ENCODE measurements around the gene AAK1.

Gene AAK1

DNA sequence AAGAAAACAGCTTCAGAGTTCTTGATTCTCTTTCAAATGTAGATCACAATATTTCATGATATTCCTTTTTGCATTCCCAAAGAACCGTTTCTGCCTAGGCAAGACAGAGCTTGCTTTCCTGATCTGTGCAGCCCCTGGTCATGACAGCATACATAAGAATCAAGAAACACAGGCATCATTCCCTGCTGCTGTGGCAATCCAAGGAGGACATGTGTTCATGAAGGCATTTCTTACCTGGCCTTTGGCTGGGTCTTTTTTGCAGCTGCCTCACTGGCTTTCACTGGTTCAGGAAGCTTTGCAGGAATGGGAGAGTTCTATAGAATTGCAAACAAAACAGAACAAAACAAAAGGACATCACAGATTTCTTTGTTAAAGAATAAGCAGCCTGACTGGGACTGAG lies 118.7 kb downstream of the AAK1 start:
- no peak for DNase-seq

DNA sequence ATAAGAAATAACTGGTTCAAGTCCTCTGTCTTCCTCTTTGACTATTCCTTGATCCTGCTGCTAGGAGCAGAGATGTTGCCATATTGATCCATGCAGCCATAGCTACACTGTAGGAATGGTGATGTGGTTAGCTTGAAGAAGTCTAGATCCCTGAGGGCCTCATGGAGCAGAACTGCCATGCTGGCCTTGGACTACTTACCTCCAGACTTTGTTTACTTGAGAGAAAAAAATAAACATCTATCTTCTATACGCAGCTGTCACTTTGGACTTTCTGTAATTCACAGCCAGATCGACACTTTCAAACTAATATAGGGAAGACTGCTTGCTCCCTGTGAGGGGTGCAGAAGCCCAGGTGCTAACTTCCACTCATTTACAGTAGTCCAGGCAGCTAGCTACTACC lies 121.8 kb downstream of the AAK1 start:
- no peak for DNase-seq

DNA sequence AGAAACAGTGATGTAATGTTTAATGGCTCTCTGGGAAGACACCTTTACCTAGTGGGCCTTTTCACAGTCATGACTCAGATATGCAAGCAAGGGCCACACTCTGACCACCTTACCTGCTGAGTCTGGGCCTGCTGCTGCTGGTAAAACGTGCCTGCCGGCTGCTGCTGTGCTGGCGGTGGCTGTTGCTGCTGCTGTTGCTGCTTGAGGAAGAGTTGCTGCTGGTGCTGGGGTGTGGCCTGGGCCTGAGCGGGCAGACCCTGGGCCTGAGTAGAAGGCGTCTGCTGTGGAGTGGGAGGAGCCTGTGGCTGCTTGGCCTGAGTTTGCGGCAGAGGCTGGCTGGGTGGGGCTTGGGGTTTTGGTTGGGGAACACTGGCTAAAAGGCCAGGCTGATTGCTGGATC lies 124.7 kb downstream of the AAK1 start:
- no peak for DNase-seq

DNA sequence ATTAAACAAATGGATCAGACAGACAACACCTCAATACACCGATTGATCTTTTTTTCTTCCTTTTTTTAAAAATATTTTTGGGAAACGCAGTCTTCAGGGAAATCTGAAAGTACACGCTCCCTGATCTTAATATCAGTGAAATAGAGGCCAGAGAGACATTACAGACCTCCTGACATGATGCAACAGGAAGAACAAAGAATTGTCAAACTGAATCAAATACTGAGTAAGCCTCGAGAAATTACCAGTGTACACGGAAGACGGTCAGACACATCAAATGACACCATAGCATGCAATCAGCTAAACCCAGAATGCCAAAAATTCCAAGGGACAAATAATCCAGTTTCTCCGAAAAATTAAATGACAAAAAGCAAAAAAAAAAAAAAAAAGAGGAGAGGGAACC lies 126.1 kb downstream of the AAK1 start:
- peak; percentile 22 for DNase-seq

DNA sequence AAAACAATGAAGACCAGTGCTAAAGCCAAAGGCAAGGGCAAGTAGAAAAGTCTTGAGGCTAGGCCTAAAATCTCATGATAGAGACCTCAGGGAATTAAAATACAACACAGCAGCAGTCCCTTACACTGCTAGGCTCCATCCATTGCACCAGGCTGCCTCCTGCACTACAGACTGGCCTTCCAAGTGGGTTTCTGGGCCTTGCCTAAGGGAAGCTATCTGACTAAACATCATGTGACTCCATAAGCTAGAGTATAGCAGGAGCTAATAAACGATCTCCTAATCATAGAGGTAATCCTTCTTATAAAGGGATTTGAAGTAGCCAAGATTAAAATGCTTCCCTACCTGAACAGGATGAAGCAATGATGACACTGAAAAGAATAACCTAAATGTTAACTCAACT lies 128.7 kb downstream of the AAK1 start:
- no peak for DNase-seq

DNA sequence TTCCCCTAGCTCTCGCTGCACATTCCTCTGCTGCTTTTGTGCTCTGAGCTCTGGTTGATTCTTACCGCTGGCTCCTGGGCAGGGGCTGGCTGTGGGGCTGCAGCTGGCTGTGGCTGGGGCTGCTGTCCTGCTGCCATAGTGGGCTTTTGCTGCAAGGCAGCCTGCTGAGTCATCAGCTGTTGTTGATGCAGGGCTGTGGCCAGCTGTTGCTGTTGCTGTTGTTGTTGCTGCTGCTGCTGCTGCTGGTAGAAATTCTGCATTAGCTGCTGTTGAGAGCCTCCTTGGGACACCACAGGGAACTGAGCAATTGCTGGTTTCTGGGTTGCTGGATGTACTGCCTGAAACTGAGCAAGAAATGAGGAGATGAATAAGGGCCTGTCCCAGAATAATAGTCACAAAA lies 129.1 kb downstream of the AAK1 start:
- DNase-seq, result peak; percentile 51

DNA sequence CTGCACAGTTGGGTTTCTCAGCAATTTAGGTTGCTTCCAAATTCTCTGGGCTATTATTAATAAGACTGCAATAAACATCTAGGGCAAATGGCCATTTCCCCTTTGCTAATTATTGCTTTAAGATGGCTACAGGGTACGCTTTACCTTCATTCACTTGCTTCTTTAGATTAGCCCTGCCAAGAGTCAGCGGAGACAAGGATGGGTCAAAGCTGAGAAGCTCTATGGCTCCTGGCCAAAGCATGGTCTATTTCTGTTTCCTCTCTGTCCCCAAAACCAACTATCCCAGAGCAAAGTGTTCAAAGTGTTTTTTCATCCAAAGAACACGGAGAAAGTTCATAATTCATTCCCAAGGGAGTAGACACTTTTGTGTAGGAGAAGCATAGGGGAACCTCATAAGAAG lies 131.1 kb downstream of the AAK1 start:
- DNase-seq, result no peak

DNA sequence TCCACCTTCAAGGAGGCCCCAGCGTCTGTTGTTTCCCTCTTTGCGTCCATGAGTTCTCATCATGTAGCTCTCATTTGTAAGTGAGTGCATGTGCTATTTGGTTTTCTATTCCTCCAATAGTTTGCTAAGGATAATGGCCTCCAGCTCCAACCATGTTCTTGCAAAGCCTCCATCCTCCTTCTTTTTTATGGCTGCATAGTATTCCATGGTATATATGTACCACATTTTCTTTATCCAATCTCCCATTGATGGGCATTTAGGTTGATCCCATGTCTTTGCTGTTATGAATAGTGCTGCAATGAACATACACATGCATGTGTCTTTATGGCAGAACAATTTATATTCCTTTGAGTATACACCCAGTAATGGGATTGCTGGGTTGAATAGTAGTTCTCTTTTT lies 133.3 kb downstream of the AAK1 start:
- no peak for DNase-seq

DNA sequence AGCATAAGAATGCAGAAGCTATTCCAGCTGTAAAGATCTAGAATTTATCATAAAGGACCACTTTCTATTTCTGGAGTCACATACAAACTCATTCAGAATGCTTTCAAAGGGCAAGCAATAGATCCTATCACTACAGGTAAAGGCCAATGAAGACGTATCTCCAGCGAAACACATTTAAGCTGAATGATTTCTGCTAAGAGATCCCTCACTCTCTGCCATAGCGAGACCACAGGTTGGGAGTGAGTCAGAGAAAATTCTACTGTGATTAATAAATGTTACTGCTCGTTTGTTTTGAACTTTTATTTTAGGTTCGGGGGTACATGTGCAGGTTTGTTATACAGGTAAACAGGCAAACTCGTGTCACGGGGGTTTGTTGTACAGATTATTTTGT lies 133.8 kb downstream of the AAK1 start:
- DNase-seq, result no peak

DNA sequence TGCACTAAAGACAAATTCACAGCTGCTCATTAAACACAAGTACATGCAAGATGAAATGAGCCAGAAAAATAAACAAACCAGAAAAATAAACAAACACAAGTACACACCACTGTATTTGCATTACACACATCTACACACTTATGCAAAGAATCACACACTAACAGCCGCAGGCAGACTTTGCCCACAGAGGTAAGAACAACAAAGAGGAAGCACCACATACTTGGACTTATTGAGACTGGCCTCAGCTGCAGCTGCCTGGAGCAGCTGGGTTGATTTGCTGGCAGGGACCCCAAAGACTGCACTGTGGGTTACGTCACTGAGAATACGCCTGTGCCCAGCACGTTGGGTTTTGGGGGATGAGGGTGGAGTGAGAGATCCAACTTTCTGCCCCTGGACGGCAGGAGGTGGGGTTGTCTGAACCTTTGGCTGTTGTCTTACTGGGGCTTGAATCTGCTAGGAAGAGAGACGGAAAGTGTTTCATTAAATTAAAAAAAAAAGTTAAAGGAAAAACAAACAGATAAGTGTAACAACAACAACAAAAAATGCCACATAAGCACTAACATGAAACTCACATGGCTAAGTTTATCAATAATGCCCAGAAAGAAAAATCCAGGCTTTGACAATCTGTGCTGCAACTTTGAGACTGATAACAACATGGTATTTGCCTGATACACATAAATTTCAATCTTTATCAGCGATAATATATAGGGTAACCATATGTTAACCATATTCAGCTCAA lies 134.4 kb downstream of the AAK1 start:
- no peak for DNase-seq

DNA sequence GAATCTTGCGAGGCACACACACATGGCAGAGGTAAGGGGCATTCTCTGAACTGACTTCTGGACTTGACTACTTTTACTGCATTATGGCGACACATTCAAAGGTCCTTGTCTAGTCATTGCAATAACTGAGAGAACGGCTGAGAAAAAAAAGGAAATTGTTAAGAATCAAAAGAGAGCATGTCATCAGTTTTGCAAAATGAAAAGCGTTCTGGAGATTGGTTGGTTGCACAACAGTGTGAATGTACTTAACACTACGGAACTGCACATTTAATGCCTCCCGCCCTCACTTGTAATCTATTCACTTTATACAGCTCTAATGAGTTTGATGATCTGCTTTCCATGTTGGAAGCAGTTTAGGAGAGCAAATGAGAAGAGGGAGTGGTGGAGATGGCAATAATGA lies 137.8 kb downstream of the AAK1 start:
- DNase-seq, result no peak

DNA sequence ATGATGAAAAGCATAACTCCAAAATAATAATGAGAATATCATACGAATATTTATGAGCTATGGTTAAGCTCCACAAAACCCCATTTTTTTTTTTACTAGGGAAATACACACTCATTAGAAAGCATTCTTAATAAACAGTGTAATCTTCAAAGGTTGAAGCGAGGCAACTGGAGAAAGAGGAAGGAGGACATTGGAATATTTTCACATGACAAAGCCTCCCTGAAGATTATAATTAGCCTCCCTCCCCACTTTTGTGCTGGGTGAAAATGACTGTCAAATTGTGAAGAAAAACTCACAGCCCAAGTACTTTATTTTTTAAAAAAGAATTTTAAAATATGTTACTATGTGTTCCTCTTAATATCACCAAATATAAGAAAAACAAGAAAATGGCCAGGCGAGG lies 142.2 kb downstream of the AAK1 start:
- DNase-seq, result no peak

DNA sequence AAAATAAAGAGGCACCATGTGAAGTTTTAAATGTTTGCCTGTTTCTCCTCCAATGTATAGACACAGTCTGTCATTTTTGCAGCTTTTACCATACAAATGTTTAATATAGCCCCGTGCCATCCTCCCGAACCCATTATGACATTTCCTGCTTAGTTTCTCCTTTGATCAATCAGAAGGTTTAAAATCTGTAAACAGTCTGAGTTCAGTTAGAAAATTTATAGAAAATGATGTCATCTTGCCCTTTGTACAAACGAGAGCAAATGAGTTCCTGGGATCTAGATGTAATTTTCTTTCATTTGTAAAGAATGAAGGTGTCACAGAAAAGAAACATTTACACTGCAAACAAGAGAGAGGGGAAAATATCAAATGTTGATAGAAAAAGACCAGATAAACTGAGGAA lies 143.6 kb downstream of the AAK1 start:
- no peak for DNase-seq

DNA sequence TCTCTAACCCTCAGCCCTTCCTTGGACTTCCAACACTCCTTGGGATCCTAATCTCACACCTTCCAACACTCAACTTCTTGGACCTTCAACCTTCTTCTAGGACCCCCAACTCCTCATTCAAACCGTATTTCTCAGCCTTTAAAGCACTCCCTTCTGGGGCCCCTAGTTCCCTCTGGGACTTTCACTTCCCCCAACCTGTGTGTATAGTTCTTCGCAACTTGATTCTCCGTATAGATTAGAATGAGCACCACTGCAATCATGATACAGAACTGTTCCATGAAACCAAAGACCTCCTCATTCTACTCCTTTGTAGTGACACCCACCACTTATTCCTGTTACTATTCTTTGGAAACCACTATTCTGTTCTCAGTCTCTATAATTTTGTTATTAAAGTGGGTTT lies 144.3 kb downstream of the AAK1 start:
- no peak for DNase-seq

DNA sequence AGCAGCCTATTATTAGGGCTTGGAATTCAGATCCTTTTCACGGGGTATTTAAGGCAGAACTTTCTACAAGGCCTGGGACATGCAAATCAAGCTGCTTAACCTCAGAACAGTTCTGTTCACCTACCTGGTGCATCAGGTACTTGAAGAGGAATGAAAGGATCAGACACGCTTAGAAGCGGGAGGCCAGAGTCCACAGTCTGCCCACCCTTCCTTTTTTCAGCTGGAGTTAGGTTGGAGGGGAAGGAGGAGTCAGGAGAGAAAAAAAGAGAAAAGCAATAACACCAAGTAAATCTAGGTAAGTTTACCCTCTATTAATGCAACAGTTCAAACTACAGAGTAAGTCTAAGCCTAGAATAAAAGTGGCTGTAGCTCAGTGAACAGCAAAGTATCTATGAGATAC lies 147.7 kb downstream of the AAK1 start:
- no peak for DNase-seq

DNA sequence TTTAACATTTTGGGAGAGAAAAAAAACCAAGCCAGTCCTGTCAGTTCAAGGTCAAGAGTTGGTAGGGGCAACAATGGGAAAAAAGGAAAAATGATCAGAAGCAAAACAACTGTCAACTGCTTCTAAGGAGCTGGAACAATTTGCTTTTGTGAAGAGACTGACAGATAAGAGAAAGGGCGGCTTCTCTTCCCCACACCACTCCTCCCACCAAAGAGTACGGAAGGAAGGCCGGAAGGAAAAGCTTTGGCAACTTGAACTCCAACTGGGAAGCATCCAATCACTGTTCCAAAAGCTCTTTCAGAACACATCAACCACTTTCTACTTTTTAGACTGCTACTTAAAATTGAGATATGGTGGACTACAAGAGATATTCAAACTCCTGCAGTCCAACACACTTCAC lies 148.5 kb downstream of the AAK1 start:
- no peak for DNase-seq

DNA sequence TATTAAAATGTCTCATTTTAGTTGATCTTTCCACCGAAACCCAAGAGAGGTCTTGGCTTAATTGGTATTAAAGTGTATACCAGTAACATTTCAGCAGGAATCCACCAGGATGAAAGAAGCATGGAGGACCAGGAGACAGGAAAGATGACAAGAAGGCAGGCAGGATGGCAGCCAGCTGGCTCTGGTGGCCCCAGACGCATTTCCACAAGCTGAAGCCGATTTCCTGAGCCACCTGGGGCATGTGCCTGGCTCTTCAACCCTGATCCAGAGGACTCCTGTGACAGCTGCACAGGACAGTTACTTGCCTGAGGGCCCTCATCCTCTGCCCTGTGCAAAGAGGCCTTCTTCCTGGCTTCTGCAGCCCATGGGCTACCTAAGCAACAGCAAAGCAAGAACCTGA lies 149.4 kb downstream of the AAK1 start:
- DNase-seq, result no peak

DNA sequence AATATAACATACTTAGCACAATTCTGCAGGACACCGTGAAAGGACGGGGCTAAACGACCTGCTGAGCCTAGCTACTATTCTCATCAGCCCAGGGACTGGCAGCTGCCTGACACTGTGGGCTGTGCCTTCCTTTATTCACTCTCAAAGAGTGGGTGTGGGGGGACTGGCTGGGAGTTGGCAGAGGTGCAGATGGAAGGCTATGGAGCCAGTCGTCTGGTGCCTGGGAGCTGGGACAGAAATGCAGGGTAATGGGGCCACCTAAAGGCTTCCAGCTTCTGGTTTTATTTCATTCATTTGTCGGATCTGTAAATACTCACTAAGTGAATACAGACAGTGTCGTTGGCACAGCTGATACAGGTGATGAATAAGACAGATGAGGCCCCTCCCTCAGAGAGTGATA lies 150.3 kb downstream of the AAK1 start:
- DNase-seq, result no peak

DNA sequence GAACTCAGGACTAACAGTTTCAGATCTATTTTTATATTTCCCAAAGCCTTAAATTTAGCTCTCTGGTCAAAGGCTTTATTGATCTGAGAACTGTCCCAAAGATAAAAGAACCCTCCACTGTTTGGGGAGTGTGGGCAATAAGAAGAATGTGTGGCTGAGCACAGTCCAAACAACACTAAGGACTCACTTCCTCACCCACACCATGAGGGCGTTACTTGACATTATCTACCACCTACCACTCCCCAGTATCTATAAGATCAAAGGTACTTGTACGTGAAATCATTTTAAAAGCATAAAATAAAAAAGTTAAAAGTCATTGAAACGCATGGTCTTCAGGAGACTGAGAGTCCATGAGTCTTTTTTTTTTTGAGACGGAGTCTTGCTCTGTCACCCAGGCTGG lies 151.7 kb downstream of the AAK1 start:
- no peak for DNase-seq

DNA sequence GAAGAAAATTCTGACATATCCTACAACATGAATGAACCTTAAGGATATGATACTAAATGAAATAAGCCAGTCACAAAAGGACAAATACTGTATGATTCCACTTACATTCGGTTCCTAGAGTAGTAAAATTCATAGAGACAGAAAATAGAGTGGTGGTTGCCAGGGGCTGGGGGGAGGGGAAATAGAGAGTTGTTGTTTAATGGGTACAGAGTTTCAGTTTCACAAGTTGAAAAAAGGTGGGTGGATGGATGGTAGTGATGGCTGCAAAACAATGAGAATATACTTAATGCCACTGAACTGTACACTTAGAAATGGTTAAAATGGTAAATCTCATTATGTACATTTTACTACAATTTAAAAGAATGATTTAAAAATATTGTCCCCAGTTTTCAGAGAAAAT lies 153.1 kb downstream of the AAK1 start:
- DNase-seq, result no peak

DNA sequence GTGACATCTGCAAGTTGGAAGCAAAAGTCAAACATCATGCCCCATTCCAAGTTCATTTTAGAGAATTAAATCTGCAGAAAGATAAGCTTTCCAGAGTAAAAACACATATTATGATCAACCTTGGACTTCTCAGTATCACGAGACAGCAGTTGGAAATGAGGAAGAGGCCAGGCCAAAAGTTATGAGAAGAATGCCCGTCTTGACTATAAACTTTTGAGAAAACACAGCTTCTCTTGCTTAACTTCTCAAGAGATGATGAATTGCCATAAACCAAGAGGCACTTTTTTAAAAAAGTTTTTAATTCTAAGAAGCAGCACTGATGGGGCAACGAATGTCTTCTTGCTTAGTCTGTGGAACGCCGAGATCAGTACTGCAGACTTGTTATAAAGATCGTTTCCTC lies 153.7 kb downstream of the AAK1 start:
- DNase-seq, result no peak

DNA sequence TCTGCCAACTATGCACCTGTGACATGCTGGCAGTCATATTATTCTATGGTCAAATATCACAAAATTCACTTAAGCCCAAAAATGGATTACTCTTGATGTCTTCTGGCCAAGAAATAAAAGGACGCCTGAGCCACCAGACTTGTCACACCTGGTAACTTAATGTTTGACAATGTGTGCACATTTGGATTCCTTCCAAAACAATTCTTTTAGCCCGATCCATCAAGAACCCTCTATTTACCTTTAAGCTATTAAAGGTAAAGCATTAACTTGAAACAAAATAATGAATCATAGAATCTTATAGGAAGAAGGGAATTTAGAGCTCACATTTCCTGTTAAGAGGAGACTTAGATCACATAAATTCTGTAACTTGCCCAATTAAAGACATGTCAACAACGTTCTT lies 159.8 kb downstream of the AAK1 start:
- DNase-seq, result no peak

DNA sequence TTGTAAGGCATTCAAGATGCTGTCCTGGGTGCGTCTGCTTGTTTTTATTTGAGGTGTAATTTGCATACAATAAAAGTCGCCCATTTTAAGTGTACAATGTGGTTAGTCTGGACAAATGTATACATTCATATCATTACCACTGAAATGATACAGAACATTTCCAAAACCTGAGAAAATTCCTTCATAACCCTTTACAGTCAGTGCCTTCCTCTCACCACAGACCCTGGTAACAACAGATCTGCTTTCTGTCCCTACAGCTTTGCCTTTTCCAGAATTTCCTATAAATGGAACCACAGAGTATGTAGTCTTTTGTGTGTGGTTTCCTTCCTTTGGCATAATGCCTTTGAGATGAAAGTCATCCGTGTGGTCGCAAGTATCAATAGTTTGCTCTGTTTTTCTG lies 160.5 kb downstream of the AAK1 start:
- DNase-seq, result peak; percentile 3

DNA sequence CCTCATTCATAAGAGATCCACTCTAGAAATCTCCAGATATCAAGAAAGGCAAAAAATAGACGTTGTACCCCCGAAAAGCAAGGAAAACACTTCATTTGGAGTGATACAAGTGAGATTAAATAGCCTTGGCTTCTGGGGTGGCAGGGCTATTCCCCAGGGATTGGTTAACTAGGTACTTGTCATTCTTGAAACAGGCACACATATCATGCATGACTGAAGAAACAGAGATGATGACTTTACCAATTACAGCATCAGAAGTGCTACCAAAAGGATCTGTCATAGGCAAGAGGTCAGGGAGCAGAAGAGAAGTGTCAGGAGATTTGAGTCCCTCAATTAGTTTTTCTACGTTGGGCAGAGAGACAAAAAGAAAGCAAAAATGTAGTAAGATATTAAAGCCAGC lies 161.1 kb downstream of the AAK1 start:
- no peak for DNase-seq

DNA sequence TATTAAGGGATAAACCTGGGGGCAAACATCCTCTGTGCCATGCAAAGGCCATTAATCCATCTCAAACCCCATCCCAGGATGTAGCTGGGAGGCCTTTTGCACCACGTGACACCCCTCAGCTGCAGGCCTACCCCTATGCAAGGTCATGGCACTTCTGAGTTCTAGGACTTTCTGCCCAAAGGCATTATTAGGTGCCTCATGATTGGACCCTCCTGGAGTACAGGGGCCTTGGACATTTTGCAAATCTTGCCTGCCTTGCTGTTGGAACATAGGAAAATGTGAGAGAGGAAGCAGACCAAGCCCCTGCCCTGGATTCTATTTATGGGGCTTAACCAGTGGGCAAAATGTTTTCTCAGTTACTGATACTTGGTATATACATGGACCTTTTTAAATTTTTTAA lies 162.1 kb downstream of the AAK1 start:
- DNase-seq, result no peak

DNA sequence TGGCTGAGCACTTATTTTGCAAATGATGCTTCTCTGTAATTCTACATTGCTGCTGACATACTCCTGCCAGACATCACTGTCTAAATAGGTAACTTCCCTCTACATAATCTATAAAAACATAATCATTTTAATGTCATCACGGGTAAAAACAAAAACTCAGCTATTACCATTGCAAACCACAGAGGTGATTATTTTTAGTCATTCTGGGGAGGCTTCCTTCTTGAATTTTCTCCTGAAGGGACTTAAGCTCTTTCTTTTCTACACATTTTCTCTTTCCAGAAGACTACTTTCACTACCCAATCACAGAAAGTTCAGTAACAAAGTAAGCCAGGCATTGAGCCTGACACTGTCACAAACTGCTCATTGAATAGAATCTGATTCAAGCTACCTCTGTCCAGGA lies 165.9 kb downstream of the AAK1 start:
- no peak for DNase-seq
